Mucosa of rectum (tissue), 2 donors: ENCODE results near the gene HLX.

ENCODE experiments used
- H3K27ac ChIP-seq, 2 donors: one replicate each; pipeline ENCODE4 v1.7.0; 2013; ENCODE audit warnings: inconsistent platforms in 2 of 2, low read depth in 2 of 2, low read length in 2 of 2
- H3K27me3 ChIP-seq, 2 donors: one replicate each; pipeline ENCODE4 v1.7.0; 2013; ENCODE audit warnings: low read length in 2 of 2; ENCODE audit not compliant: control insufficient read depth in 2 of 2, insufficient read depth in 2 of 2
- H3K36me3 ChIP-seq, 2 donors: one replicate each; pipeline ENCODE4 v1.7.0; 2013; ENCODE audit warnings: low read length in 2 of 2; ENCODE audit not compliant: control insufficient read depth in 2 of 2, insufficient read depth in 2 of 2
- H3K4me1 ChIP-seq, 2 donors: one replicate each; pipeline ENCODE4 v1.7.0; 2013; ENCODE audit warnings: low read length in 2 of 2, mild to moderate bottlenecking in 1 of 2; ENCODE audit not compliant: control insufficient read depth in 2 of 2, insufficient read depth in 2 of 2
- H3K4me3 ChIP-seq, 2 donors: one replicate each; pipeline ENCODE4 v1.7.0; 2013; ENCODE audit warnings: low read length in 2 of 2
- H3K9ac ChIP-seq, 2 donors: one replicate each; pipeline ENCODE4 v1.7.0; 2013; ENCODE audit warnings: low read length in 2 of 2, low read depth in 1 of 2, mild to moderate bottlenecking in 1 of 2
- H3K9me3 ChIP-seq, 2 donors: one replicate each; pipeline ENCODE4 v1.7.0; 2013; ENCODE audit warnings: low read length in 2 of 2; ENCODE audit not compliant: control insufficient read depth in 2 of 2
- donor health status: healthy.
- donor health status: Normal muscosa, but diverticular disease.

The HLX gene

DNA sequence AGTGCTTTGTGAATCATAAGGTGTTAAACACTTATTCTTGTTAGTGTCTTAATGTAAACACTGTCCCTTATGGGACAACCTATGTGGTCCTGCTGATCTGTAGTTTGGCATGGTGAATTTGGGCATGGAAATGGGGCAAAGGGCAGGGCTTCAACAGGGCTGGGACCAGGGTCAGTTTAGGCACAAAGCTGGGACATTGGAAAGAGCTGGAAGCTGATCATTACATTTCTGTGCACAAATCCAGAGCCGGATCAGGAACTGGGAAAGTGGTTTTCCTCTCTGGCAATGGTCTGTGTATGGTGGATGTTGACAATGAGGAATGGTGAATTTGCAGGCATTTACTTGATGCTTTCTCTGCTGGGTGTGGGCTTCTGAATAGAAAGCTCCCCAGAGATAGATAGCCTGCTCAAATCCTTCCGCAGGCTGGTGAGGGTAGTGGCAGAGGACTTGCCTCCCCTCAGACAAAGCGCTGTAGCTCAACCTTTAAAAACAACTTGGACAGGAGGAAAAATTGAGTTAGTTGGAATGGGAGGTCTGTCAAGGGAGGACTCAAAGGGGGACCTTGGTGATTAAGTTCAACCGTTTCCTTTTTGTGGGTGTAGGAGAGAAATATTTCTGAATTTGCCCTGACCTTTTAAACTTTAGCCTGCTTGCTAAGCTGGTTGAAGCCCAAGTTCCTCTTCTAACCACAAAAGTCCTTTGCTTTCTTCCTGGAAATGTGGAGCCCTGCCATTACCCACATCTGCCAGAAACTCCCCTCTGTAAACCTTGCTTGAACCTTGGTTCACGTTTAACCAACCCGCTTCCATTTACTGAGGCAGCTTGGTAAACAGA lies 35.3 kb downstream of the HLX start:
- no peak overlapping the region for H3K27ac ChIP-seq
- no peaks in the 10 kb centered on the region for H3K36me3 ChIP-seq
- no peaks in the 10 kb centered on the region for H3K9me3 ChIP-seq
- H3K4me3 ChIP-seq = no peak overlapping the region
- H3K27me3 ChIP-seq = no peaks in the 10 kb centered on the region
- no peaks in the 10 kb centered on the region for H3K4me1 ChIP-seq
- H3K9ac ChIP-seq = no peak overlapping the region

- Histone ChIP-seq H3K4me3 (no peak overlapping the region), H3K4me1 (no peaks in the 10 kb centered on the region), H3K9me3 (no peaks in the 10 kb centered on the region), H3K27ac (no peak overlapping the region), H3K9ac (no peak overlapping the region), H3K27me3 (no peaks in the 10 kb centered on the region), H3K36me3 (no peaks in the 10 kb centered on the region)
Observed at GRCh38 chr1:220915117-220915440, 35.8 kb downstream of the HLX start.

- Histone ChIP-seq H3K9me3 (no peaks in the 10 kb centered on the region), H3K4me3 (no peak overlapping the region), H3K27ac (no peak overlapping the region), H3K36me3 (no peaks in the 10 kb centered on the region), H3K4me1 (no peaks in the 10 kb centered on the region), H3K27me3 (no peaks in the 10 kb centered on the region), H3K9ac (no peak overlapping the region)
Observed at GRCh38 chr1:220915954-220916353, 36.7 kb downstream of the HLX start.

GRCh38 chr1:220917101-220917500 lies 37.9 kb downstream of the HLX start:
- Histone ChIP-seq H3K4me1 (no peaks in the 10 kb centered on the region), H3K27me3 (no peaks in the 10 kb centered on the region), H3K9ac (no peak overlapping the region), H3K36me3 (no peaks in the 10 kb centered on the region), H3K27ac (no peak overlapping the region), H3K4me3 (no peak overlapping the region), H3K9me3 (no peaks in the 10 kb centered on the region)

DNA sequence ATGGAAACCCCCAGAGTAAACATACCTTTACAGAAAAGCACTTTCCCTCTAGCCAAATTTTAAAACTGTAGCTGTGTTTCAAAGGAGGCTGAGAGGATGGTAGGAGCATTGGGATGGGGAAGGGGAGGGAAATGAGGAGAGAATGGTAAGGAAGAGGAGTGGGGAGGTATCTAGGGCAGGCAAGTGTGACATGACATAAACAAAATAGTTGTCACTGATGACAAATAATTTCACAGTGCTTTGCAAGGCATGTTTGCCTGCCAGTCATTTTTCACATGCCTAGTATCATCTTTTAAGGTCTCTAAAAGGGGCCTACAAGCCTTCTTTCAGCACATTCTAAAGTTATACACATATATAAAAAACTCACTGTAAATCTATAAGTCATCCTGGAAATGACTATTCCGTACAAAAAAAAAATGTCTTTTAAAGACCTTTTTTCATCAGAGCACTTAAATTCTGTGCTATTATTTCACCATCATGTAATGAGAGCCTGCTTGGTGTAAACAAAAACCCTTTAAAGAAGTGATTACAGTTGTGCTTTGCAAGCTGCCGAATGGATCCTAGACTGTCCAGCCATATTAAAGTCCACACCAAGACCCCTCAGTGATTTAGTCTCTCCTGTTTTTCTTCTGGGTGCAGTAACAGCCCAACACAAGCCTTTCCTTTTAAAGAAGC lies 38.4 kb downstream of the HLX start:
- H3K4me3 ChIP-seq = no peak overlapping the region
- H3K4me1 ChIP-seq = no peaks in the 10 kb centered on the region
- H3K27ac ChIP-seq = no peak overlapping the region
- no peaks in the 10 kb centered on the region for H3K9me3 ChIP-seq
- H3K27me3 ChIP-seq = no peaks in the 10 kb centered on the region
- H3K9ac ChIP-seq = no peak overlapping the region
- no peaks in the 10 kb centered on the region for H3K36me3 ChIP-seq

- H3K4me1 ChIP-seq = no peaks in the 10 kb centered on the region
- H3K36me3 ChIP-seq = no peaks in the 10 kb centered on the region
- H3K9ac ChIP-seq = no peak overlapping the region
Observed at GRCh38 chr1:220918285-220918951, 39.2 kb downstream of the HLX start.

DNA sequence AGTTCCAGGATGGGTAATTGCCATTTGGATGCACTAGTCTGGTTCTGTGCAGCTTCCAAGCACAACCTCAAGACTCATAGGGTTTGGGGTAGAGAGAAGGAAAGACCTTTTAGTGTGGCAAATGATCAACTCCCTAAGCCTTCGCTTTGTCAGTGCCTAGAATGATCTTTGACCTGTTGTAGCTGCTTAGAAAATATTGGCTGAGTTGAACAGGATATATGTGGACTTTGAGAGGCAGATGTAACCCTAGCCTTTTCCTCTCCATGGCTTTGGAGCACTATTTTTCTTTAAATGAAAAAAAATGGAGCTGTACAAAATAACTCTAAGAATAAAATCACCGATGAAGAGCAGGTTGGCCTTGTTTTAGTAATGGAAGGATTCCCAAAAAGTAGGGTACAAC lies 41.7 kb downstream of the HLX start:
- Histone ChIP-seq H3K9me3 (no peaks in the 10 kb centered on the region), H3K4me3 (no peak overlapping the region), H3K4me1 (no peaks in the 10 kb centered on the region), H3K9ac (no peak overlapping the region), H3K36me3 (no peaks in the 10 kb centered on the region), H3K27ac (no peak overlapping the region), H3K27me3 (no peaks in the 10 kb centered on the region)

More at GRCh38 chr1:220918285-220918951, 39.2 kb downstream of the HLX start:
- Histone ChIP-seq H3K27ac (no peak overlapping the region), H3K4me3 (no peak overlapping the region), H3K9me3 (no peaks in the 10 kb centered on the region), H3K27me3 (no peaks in the 10 kb centered on the region)

GRCh38 chr1:220921498-220921897 lies 42.3 kb downstream of the HLX start:
- H3K36me3 ChIP-seq = no peaks in the 10 kb centered on the region
- no peak overlapping the region for H3K9ac ChIP-seq
- H3K4me1 ChIP-seq = no peaks in the 10 kb centered on the region
- no peaks in the 10 kb centered on the region for H3K27me3 ChIP-seq
- H3K27ac ChIP-seq = no peak overlapping the region
- H3K9me3 ChIP-seq = no peaks in the 10 kb centered on the region
- no peak overlapping the region for H3K4me3 ChIP-seq

DNA sequence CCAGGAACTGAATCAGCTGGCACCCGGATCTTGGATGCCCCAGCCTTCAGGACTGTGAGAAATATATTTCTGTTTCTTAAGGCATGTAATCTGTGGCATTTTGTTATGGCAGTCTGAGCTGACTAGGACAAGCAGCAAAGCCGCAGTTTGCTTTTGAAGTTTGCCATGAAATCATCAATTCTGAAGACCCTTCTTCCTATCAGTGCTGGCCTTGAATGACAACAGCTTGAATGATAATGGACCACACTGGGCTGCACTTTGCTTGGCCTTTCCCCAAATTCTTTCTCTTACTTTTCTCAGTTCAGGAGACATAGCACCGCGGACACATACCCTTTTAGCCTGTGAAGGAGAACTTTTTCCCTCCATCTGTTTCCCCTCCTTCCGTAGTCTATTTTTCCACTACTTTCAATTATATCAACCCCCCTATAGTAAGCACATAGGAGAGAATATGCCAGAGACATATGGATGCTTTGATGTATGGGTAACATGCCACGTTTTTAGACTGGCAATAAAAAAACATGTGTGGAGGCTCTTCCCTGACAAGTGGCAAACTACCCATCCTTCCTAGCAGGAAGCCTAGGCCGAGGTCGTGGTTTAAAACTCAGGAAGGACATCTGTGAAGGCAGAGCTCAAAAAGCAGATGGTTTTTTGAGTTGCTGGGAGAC lies 42.9 kb downstream of the HLX start:
- no peaks in the 10 kb centered on the region for H3K9me3 ChIP-seq
- H3K27me3 ChIP-seq = no peaks in the 10 kb centered on the region
- no peaks in the 10 kb centered on the region for H3K36me3 ChIP-seq
- H3K4me1 ChIP-seq = no peaks in the 10 kb centered on the region
- H3K9ac ChIP-seq = no peak overlapping the region
- no peak overlapping the region for H3K27ac ChIP-seq
- H3K4me3 ChIP-seq = no peak overlapping the region

DNA sequence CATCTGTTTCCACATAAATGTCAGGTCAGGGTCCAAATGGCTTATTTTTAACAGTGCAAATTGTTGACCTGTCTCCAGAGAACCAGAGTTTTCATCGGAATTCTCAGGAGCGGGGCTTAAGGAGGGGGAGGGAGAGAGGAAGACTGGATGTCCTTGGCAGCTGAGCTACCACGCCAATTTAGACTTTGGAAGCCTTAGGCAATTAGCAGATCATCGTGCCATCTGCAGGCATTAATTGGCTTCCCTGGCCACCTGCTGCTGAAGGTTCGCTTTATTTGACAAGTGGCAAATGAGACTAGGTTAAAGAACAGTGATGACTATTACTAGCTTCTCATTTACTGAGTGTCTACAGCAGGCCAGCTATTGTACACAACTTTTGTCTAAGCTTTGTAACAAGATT lies 43.7 kb downstream of the HLX start:
- no peaks in the 10 kb centered on the region for H3K4me1 ChIP-seq
- no peak overlapping the region for H3K9ac ChIP-seq
- no peak overlapping the region for H3K27ac ChIP-seq
- no peaks in the 10 kb centered on the region for H3K27me3 ChIP-seq
- H3K9me3 ChIP-seq = no peaks in the 10 kb centered on the region
- H3K36me3 ChIP-seq = no peaks in the 10 kb centered on the region
- H3K4me3 ChIP-seq = no peak overlapping the region
